Measurements from ENCODE around the gene RAB1A. TPM values are rescaled to one million over a fixed set of nuclear protein-coding genes. Genes with fewer than 3 reads are reported as not detected.

Gene RAB1A
- total RNA-seq, 1 experiment from 2014 or later: 165 TPM

GRCh38 chr2:65146078-65146477 is 16.2 kb upstream of the RAB1A start:
- CTCF ChIA-PET: no interaction called here
- no peak for DNase-seq
- Histone ChIP-seq H3K4me2 (no peak overlapping the region), H3K9me2 (ENCODE audit: insufficient read depth) (no peaks in the 10 kb centered on the region), H4K20me1 (ENCODE audit: insufficient read depth) (no peaks in the 10 kb centered on the region), H3K79me2 (ENCODE audit: low read depth) (no peaks in the 10 kb centered on the region), H3K4me3 (no peak overlapping the region), H3K9me3 (ENCODE audit: insufficient read depth, low read depth) (no peaks in the 10 kb centered on the region), H3K27me3 (ENCODE audit: insufficient read depth, low read depth) (no peaks in the 10 kb centered on the region), H3K4me1 (replicated peaks; ENCODE audit: insufficient read depth) (no peaks in the 10 kb centered on the region), H2AFZ (no peak overlapping the region), H3K27ac (no peak overlapping the region), H3K36me3 (ENCODE audit: low read depth) (no peaks in the 10 kb centered on the region), H3F3A (ENCODE audit: insufficient read depth, low read depth) (no peaks in the 10 kb centered on the region)
- POLR2A ChIA-PET (ENCODE audit: unreplicated experiment): no interaction called here
- BruUV-seq (replicated peaks): no TSS peak
- TF ChIP-seq CTCF (conservative IDR thresholded peaks at IDR 0.05) (no peak), EZH2 (IDR thresholded peaks at IDR 0.05; ENCODE audit: low read depth) (no peak)
- intact Hi-C loops (cut with micrococcal nuclease; ENCODE audit: unreplicated experiment): no loop called here

- Histone ChIP-seq H3K4me3 (no peak overlapping the region), H2AFZ (no peak overlapping the region), H4K20me1 (ENCODE audit: insufficient read depth) (no peaks in the 10 kb centered on the region), H3K4me2 (no peak overlapping the region), H3K79me2 (ENCODE audit: low read depth) (no peaks in the 10 kb centered on the region), H3K27me3 (ENCODE audit: insufficient read depth, low read depth) (no peaks in the 10 kb centered on the region), H3K4me1 (replicated peaks; ENCODE audit: insufficient read depth) (no peaks in the 10 kb centered on the region), H3K9me3 (ENCODE audit: insufficient read depth, low read depth) (no peaks in the 10 kb centered on the region), H3K36me3 (ENCODE audit: low read depth) (no peaks in the 10 kb centered on the region), H3K9me2 (ENCODE audit: insufficient read depth) (no peaks in the 10 kb centered on the region), H3K27ac (no peak overlapping the region), H3F3A (ENCODE audit: insufficient read depth, low read depth) (no peaks in the 10 kb centered on the region)
- no peak for DNase-seq
- ChIA-PET POLR2A (ENCODE audit: unreplicated experiment) (no interaction called here), CTCF (no interaction called here)
- BruUV-seq (replicated peaks): no TSS peak
- TF ChIP-seq CTCF (conservative IDR thresholded peaks at IDR 0.05) (no peak), EZH2 (IDR thresholded peaks at IDR 0.05; ENCODE audit: low read depth) (no peak)
- intact Hi-C loops (cut with micrococcal nuclease; ENCODE audit: unreplicated experiment): no loop called here
Measured at GRCh38 chr2:65144571-65144970, 14.7 kb upstream of the RAB1A start.

- no peaks in the 10 kb centered on the region for H3F3A ChIP-seq (ENCODE audit: insufficient read depth, low read depth)
- H3K4me2 ChIP-seq: no peak overlapping the region
- no peaks in the 10 kb centered on the region for H3K9me2 ChIP-seq (ENCODE audit: insufficient read depth)
- no TSS peak for BruUV-seq (replicated peaks)
- no peaks in the 10 kb centered on the region for H4K20me1 ChIP-seq (ENCODE audit: insufficient read depth)
- ChIA-PET CTCF (interaction anchor here (0.8 kb wide), 1 partner anchor 13 kb away, joined by 3 read pairs; the partner anchor contains the start of gene RAB1A), POLR2A (ENCODE audit: unreplicated experiment) (no interaction called here)
- H2AFZ ChIP-seq: no peak overlapping the region
- H3K79me2 ChIP-seq (ENCODE audit: low read depth): no peaks in the 10 kb centered on the region
- no peaks in the 10 kb centered on the region for H3K27me3 ChIP-seq (ENCODE audit: insufficient read depth, low read depth)
- TF ChIP-seq CTCF (conservative IDR thresholded peaks at IDR 0.05) (peak; percentile 45; the same call in 1 of the 2 replicates), EZH2 (IDR thresholded peaks at IDR 0.05; ENCODE audit: low read depth) (no peak)
- no peak overlapping the region for H3K4me3 ChIP-seq
- H3K36me3 ChIP-seq (ENCODE audit: low read depth): no peaks in the 10 kb centered on the region
- DNase-seq: no peak
- H3K27ac ChIP-seq: no peak overlapping the region
- no peaks in the 10 kb centered on the region for H3K4me1 ChIP-seq (replicated peaks; ENCODE audit: insufficient read depth)
- intact Hi-C loops (cut with micrococcal nuclease; ENCODE audit: unreplicated experiment): no loop called here
- H3K9me3 ChIP-seq (ENCODE audit: insufficient read depth, low read depth): no peaks in the 10 kb centered on the region
Measured at GRCh38 chr2:65142515-65142914, 12.6 kb upstream of the RAB1A start.
